Thoracic aorta (tissue), 2 donors: ENCODE measurements around the gene RPL29. TPM values are rescaled to one million over a fixed set of nuclear protein-coding genes. Genes with fewer than 3 reads are reported as not detected.

Experiments
- ATAC-seq: fragments of 150-250 bp; one replicate; pipeline ENCODE4 v1.8.0; 2017; ENCODE audit warnings: low read depth; ENCODE audit not compliant: insufficient number of reproducible peaks, low FRiP score
- DNase-seq: peaks from one replicate; pipeline ENCODE4 v3.0.0-alpha.2; 2020; ENCODE audit warnings: low spot score
- H3K27ac ChIP-seq, 2 donors: fragments of 200-600 bp; sonication (generic); 1 replicate in 1 of 2; 2 replicates in 1 of 2; pipeline ENCODE4 v1.5.1; 2016; ENCODE audit warnings: mild to moderate bottlenecking in 2 of 2, moderate library complexity in 2 of 2
- H3K27me3 ChIP-seq: fragments of 200-600 bp; sonication (generic); replicated peaks from 2 replicates; pipeline ENCODE4 v1.6.0; 2016; ENCODE audit warnings: mild to moderate bottlenecking; ENCODE audit not compliant: insufficient read depth
- H3K36me3 ChIP-seq: fragments of 200-600 bp; sonication (generic); one replicate; pipeline ENCODE4 v1.5.1; 2016
- H3K4me1 ChIP-seq, 2 donors: fragments of 200-600 bp; sonication (generic); 1 replicate in 1 of 2; 2 replicates in 1 of 2; pipeline versions ENCODE4 v1.5.1 to v1.6.0; 2016; ENCODE audit warnings: low read depth in 2 of 2, mild to moderate bottlenecking in 1 of 2; ENCODE audit not compliant: control insufficient read depth in 1 of 2
- H3K4me3 ChIP-seq: fragments of 200-600 bp; sonication (generic); 2 replicates; pipeline ENCODE4 v1.5.1; 2016; ENCODE audit warnings: mild to moderate bottlenecking
- H3K9me3 ChIP-seq: fragments of 200-600 bp; sonication (generic); 2 replicates; pipeline ENCODE4 v1.5.1; 2016
- total RNA-seq, 2 donors: library from RNA; depleted of rRNA; stranded (reverse); fragments of >200 nt; gene quantifications; one replicate each; pipeline versions ENCODE4 v1.1.0 to v1.2.3, GENCODE V29; 2016
- TF ChIP-seq, protein P1 (sequence below): fragments of 200-600 bp; sonication (generic); IDR thresholded peaks from one replicate; pipeline ENCODE4 v1.5.1; 2019; ENCODE audit warnings: antibody characterized with exemption

Gene RPL29
- total RNA-seq, 2 donors from 2014 or later: 642 to 718 TPM

DNA sequence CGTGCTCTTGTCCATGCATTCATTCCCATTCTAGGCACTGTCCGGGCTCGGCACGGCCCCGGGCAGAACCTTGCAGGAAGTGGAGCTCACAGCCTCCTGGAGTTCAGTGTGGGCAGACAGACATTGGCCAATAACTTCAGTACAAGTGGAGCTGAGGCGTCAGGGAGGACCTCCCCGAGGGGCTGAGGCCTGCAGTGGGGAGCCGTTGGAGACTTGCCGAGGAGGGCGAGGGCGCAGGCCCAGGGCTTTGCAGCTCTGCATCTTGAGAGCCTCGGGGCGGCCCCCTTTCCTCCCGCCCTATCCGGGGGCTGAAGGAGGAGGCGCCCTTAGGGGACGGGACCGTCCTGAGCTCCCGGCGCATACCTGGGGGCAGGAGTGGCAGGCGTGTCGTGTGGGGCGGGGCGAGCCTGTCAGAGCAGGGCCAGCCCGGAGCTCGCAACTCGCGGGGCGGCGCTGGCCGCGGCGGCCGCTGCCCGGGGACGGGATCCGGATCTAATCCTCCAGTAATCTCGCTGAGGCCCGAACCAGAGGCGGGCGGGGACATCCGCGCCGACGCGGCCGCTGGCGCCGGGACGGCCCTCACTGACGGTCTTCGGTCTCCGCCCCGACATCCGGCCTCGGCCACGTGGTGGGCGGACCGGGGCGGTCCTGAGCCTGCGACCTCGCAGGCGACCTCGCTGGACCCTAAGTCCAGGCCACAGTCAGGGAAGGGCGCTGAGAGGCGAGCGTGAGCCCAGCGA, 12.7 kb downstream of the RPL29 start, which contains the start of gene ACY1:
ACY1 (plus strand) TSS at position 698 of the 740 bp plus-strand sequence. CDS start 530 bp downstream, outside the sequence.
- ATAC-seq (peak; percentile 86), DNase-seq (no peak)
- no peaks in the 10 kb centered on the region for H3K27me3 ChIP-seq
- H3K4me1 ChIP-seq: peaks cover 15 to 22% of the 10 kb centered on the region in 2 donors
- peak within 1 kb of the TSS; percentile 89 for H3K4me3 ChIP-seq
- TF ChIP-seq, protein P1, sequence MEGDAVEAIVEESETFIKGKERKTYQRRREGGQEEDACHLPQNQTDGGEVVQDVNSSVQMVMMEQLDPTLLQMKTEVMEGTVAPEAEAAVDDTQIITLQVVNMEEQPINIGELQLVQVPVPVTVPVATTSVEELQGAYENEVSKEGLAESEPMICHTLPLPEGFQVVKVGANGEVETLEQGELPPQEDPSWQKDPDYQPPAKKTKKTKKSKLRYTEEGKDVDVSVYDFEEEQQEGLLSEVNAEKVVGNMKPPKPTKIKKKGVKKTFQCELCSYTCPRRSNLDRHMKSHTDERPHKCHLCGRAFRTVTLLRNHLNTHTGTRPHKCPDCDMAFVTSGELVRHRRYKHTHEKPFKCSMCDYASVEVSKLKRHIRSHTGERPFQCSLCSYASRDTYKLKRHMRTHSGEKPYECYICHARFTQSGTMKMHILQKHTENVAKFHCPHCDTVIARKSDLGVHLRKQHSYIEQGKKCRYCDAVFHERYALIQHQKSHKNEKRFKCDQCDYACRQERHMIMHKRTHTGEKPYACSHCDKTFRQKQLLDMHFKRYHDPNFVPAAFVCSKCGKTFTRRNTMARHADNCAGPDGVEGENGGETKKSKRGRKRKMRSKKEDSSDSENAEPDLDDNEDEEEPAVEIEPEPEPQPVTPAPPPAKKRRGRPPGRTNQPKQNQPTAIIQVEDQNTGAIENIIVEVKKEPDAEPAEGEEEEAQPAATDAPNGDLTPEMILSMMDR: no peak
- peaks cover 3% of the 10 kb centered on the region for H3K36me3 ChIP-seq
- H3K9me3 ChIP-seq: no peaks in the 10 kb centered on the region
- peak within 1 kb of the TSS; percentile 94 to 97 for H3K27ac ChIP-seq

DNA sequence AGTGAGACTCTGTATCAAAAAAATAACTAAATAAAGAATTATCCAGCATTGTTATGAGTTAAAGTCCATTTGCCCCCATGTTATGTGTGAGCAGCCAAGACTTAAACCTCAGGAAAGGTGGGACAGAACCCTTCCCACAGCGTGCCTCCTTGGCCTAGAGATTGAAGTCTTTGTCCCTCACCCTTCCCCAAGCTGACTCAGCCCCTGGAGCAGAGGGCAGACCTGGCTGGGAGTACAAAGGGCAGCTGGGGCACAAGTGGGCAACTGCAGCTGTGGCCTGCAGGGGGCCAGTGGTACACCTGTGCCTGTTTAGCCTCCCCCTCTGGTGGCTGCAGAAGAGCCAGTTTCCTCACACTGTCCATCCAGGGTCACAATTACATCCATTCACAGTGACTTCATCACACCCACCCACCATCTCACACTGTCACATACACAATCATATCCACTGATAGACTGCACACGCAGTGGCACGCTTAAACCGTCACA, 13.3 kb downstream of the RPL29 start:
- Histone ChIP-seq H3K27ac (peak overlapping the region; percentile 94 to 97), H3K27me3 (no peaks in the 10 kb centered on the region), H3K9me3 (no peaks in the 10 kb centered on the region), H3K36me3 (peaks cover 2% of the 10 kb centered on the region), H3K4me3 (peak overlapping the region; percentile 89), H3K4me1 (peaks cover 15 to 22% of the 10 kb centered on the region in 2 donors)
- DNase-seq (no peak), ATAC-seq (no peak)
- TF ChIP-seq, protein P1: peak; percentile 34

DNA sequence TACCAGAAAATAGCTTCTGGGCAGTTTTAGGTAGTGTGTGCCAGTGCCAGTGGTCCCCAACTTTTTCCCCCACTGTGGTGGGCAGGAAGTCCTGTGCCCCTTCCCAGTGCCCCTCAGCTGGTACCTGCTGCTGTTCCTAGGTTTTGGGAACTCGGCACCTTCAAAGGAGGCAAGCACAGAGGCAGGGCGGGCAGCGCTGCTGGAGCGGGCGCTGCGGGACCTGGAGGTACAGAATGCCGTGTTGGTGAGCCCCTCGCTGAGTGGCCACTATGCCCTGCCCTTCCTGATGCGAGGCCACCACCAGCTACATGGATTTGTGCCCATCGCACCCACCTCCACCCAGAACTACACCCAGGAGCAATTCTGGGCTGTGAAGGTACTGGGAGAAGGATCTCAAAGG, 15.4 kb downstream of the RPL29 start:
- DNase-seq: no peak
- no peak overlapping the region for H3K4me3 ChIP-seq

DNA sequence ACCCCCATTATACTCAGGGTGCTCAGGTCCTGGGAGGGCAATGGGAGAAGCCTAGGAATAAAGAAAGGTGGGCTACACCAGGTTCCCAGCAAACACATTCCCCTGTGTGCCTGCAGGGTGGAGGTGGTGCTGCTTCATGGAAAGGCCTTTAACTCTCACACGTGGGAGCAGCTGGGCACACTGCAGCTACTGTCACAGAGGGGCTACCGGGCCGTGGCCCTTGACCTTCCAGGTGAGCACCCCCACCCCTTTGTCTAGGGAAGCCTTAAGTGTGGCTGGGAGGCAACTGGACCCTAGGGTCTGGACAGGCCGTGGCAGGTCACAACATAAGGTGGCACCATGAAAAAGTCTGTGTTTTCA, 17.6 kb downstream of the RPL29 start:
- Histone ChIP-seq H3K4me1 (peaks cover 14 to 32% of the 10 kb centered on the region in 2 donors), H3K27ac (no peak overlapping the region), H3K9me3 (no peaks in the 10 kb centered on the region), H3K4me3 (no peak overlapping the region), H3K27me3 (no peaks in the 10 kb centered on the region), H3K36me3 (no peaks in the 10 kb centered on the region)
- DNase-seq (no peak), ATAC-seq (no peak)
- TF ChIP-seq, protein P1: no peak

More for the DNA sequence above, 15.4 kb downstream of the RPL29 start:
- ATAC-seq: no peak
- Histone ChIP-seq H3K4me1 (peaks cover 15 to 29% of the 10 kb centered on the region in 2 donors), H3K9me3 (no peaks in the 10 kb centered on the region), H3K27ac (no peak overlapping the region), H3K27me3 (no peaks in the 10 kb centered on the region), H3K36me3 (no peaks in the 10 kb centered on the region)
- TF ChIP-seq, protein P1: no peak

DNA sequence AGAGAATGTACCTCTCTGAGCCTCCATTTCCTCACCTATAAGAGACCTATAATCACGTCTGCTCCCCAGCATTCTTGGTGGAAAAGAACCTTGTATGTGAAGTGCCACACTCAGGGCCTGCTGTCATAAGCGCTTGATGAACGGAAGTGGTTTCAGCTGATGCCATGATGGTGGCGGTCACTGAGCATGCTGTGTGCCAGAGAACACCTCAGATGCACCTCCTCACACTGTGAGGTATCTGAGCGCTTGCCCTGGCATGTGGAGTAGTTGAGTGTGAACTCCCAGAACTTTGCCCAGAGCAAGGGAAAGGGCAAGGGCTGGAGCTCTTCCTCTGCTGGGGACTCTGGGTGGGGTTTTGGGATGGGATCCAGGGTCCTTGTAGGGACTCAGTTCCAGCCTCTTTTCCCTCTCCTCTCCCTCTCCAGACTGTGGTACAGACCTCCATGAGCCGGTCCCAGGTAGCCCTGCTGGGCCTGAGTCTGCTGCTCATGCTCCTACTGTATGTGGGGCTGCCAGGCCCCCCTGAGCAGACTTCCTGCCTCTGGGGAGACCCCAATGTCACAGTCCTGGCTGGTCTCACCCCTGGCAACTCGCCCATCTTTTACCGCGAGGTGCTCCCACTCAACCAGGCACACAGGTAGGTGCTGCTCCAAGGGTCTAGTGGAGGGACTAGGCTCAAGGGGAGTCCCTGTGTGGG, 18.1 kb downstream of the RPL29 start:
- Histone ChIP-seq H3K27me3 (no peaks in the 10 kb centered on the region), H3K4me3 (no peak overlapping the region), H3K36me3 (no peaks in the 10 kb centered on the region), H3K9me3 (no peaks in the 10 kb centered on the region), H3K27ac (no peak overlapping the region), H3K4me1 (peaks cover 13 to 33% of the 10 kb centered on the region in 2 donors)
- ATAC-seq (no peak), DNase-seq (no peak)
- TF ChIP-seq, protein P1: no peak
